Endodermal cell (in vitro differentiated cells): ENCODE measurements around the gene GPR34. TPM values are rescaled to one million over a fixed set of nuclear protein-coding genes. Genes with fewer than 3 reads are reported as not detected.

ENCODE experiments used
- DNase-seq: peaks from one replicate; pipeline ENCODE4 v3.0.0-alpha.2; 2017
- H3K27ac ChIP-seq: 2 replicates; pipeline ENCODE4 v1.5.1; 2013; ENCODE audit warnings: mild to moderate bottlenecking, low read depth, low read length, moderate library complexity
- H3K27me3 ChIP-seq: 2 replicates; pipeline ENCODE4 v1.6.1; 2013; ENCODE audit warnings: mild to moderate bottlenecking, low read length, moderate library complexity; ENCODE audit not compliant: insufficient read depth, control insufficient read depth, poor library complexity, severe bottlenecking
- H3K36me3 ChIP-seq: 2 replicates; pipeline ENCODE4 v1.7.0; 2013; ENCODE audit warnings: mild to moderate bottlenecking, low read length, moderate library complexity; ENCODE audit not compliant: control insufficient read depth, insufficient read depth
- H3K4me1 ChIP-seq: one replicate; pipeline ENCODE4 v1.7.0; 2013; ENCODE audit warnings: low read length; ENCODE audit not compliant: control insufficient read depth, insufficient read depth
- H3K4me3 ChIP-seq: 2 replicates; pipeline ENCODE4 v1.5.1; 2013; ENCODE audit warnings: mild to moderate bottlenecking, low read length, moderate library complexity
- H3K9ac ChIP-seq: 2 replicates; pipeline ENCODE4 v1.6.1; 2013; ENCODE audit warnings: mild to moderate bottlenecking, low read length, moderate library complexity; ENCODE audit not compliant: poor library complexity, severe bottlenecking; ENCODE audit errors: extremely low read depth
- H3K9me3 ChIP-seq: 2 replicates; pipeline ENCODE4 v1.6.1; 2013; ENCODE audit warnings: mild to moderate bottlenecking, low read length, moderate library complexity; ENCODE audit not compliant: control insufficient read depth
- H3K27ac Mint-ChIP-seq: 2 replicates; pipeline ENCODE4 v1.8.0; 2020; ENCODE audit warnings: mixed read lengths
- H3K27me3 Mint-ChIP-seq: 2 replicates; pipeline ENCODE4 v1.8.0; 2021; ENCODE audit warnings: mild to moderate bottlenecking, mixed read lengths; ENCODE audit not compliant: insufficient read depth
- H3K36me3 Mint-ChIP-seq: 2 replicates; pipeline ENCODE4 v1.8.0; 2020; ENCODE audit warnings: low read depth, mixed read lengths
- H3K4me1 Mint-ChIP-seq: 2 replicates; pipeline ENCODE4 v1.8.0; 2020; ENCODE audit warnings: mixed read lengths
- H3K4me3 Mint-ChIP-seq: 2 replicates; pipeline ENCODE4 v1.8.0; 2020; ENCODE audit warnings: mild to moderate bottlenecking, moderate library complexity, mixed read lengths
- H3K9me3 Mint-ChIP-seq: 2 replicates; pipeline ENCODE4 v1.8.0; 2020; ENCODE audit warnings: mild to moderate bottlenecking, mixed read lengths
- CTCF ChIP-seq: fragments of 200-600 bp; sonication (generic); conservative IDR thresholded peaks from 2 replicates; pipeline ENCODE4 v1.5.0; 2021; ENCODE audit warnings: antibody characterized with exemption, mild to moderate bottlenecking
- WGBS, 2 experiments: methylation state at CpG; one replicate each; pipeline versions ENCODE4 v1.1.5 to v1.1.7; 2013; ENCODE audit warnings: missing lambda C conversion rate in 2 of 2, mixed read lengths in 1 of 2; ENCODE audit not compliant: insufficient coverage in 1 of 2, insufficient read length in 1 of 2; 5-methylcytosine and 5-hydroxymethylcytosine counted together
- total RNA-seq, 2 donors: library from RNA; stranded (reverse); fragmentation: NEBNext Ultra II Directional in 1 of 2; extraction: Animal tissue kit (Norgen Biotek cat#: 25700) in 1 of 2; gene quantifications; 2 replicates in 1 of 2; 3 replicates in 1 of 2; pipeline ENCODE4 v1.2.1, GENCODE V29; 2021

GPR34 gene
- total RNA-seq, 2 donors from 2014 or later, result not detected

GRCh38 chrX:41664375-41664901, 24.3 kb upstream of the GPR34 start:
- H3K36me3 Mint-ChIP-seq, result peaks cover 8% of the 10 kb centered on the region
- Histone ChIP-seq H3K9me3 (no peaks in the 10 kb centered on the region), H3K36me3 (peaks cover 22% of the 10 kb centered on the region), H3K27ac (no peak overlapping the region), H3K9ac (no peak overlapping the region), H3K4me1 (no peaks in the 10 kb centered on the region), H3K27me3 (no peaks in the 10 kb centered on the region), H3K4me3 (no peak overlapping the region)
- no peak overlapping the region for H3K27ac Mint-ChIP-seq
- no peak overlapping the region for H3K4me3 Mint-ChIP-seq
- H3K9me3 Mint-ChIP-seq, result peaks cover 16% of the 10 kb centered on the region
- 100% methylated on average over 1 of the region's 2 CpGs; no CpG with 5 or more reads in 1 of the 2 experiments for WGBS, 2 experiments
- no peak for DNase-seq
- no peaks in the 10 kb centered on the region for H3K27me3 Mint-ChIP-seq
- TF ChIP-seq CTCF, result no peak
- no peaks in the 10 kb centered on the region for H3K4me1 Mint-ChIP-seq

- no peaks in the 10 kb centered on the region for H3K9me3 ChIP-seq
- Mint-ChIP-seq H3K27me3 (no peaks in the 10 kb centered on the region), H3K27ac (no peak overlapping the region), H3K4me3 (no peak overlapping the region), H3K9me3 (peaks cover 20% of the 10 kb centered on the region), H3K36me3 (peaks cover 4% of the 10 kb centered on the region), H3K4me1 (no peaks in the 10 kb centered on the region)
- H3K9ac ChIP-seq, result no peak overlapping the region
- H3K4me3 ChIP-seq, result no peak overlapping the region
- TF ChIP-seq CTCF, result no peak
- DNase-seq, result no peak
- H3K36me3 ChIP-seq, result peaks cover 26% of the 10 kb centered on the region
- H3K4me1 ChIP-seq, result no peaks in the 10 kb centered on the region
- no peaks in the 10 kb centered on the region for H3K27me3 ChIP-seq
- H3K27ac ChIP-seq, result no peak overlapping the region
These were observed 23.9 kb upstream of the GPR34 start for GRCh38 chrX:41664908-41665307.

GRCh38 chrX:41665686-41666085, 23.1 kb upstream of the GPR34 start:
- H3K9me3 ChIP-seq, result no peaks in the 10 kb centered on the region
- Mint-ChIP-seq H3K4me3 (no peak overlapping the region), H3K4me1 (no peaks in the 10 kb centered on the region), H3K36me3 (peaks cover 3% of the 10 kb centered on the region), H3K27me3 (no peaks in the 10 kb centered on the region), H3K27ac (no peak overlapping the region), H3K9me3 (peaks cover 18% of the 10 kb centered on the region)
- no peak overlapping the region for H3K9ac ChIP-seq
- no peak for DNase-seq
- WGBS, 2 experiments, result 71 to 100% methylated on average over 1 of the region's 2 CpGs
- H3K36me3 ChIP-seq, result peaks cover 23% of the 10 kb centered on the region
- no peaks in the 10 kb centered on the region for H3K4me1 ChIP-seq
- no peak for TF ChIP-seq CTCF
- no peaks in the 10 kb centered on the region for H3K27me3 ChIP-seq
- H3K4me3 ChIP-seq, result no peak overlapping the region
- no peak overlapping the region for H3K27ac ChIP-seq
